Ureter (tissue), 1 donor: Measurements from ENCODE around the gene ZER1. TPM values are rescaled to one million over a fixed set of nuclear protein-coding genes. Genes with fewer than 3 reads are reported as not detected.
A peak's percentile ranks its signal among the peaks of the same experiment; 100 is the strongest.
"Not testable (repeated sequence)": the region's sequence is repeated elsewhere in the genome, so short reads cannot be mapped to it uniquely, and the experiment has no call there.

Experiments
- DNase-seq: peaks from one replicate; pipeline ENCODE4 v3.0.0-alpha.2; 2020; ENCODE audit warnings: low spot score
- total RNA-seq: library from RNA; stranded (reverse); gene quantifications from one replicate; pipeline ENCODE4 v1.2.4, GENCODE V29; 2023
- donor health status: DM: yes; HTN: yes; CAD: no.

ZER1 gene
- total RNA-seq, 1 donor from 2014 or later: 46.6 TPM

- DNase-seq: no peak
Observed at GRCh38 chr9:128715436-128715750, 56.3 kb downstream of the ZER1 start.

GRCh38 chr9:128714586-128715435 lies 56.9 kb downstream of the ZER1 start:
- DNase-seq: no peak

- DNase-seq: no peak
Observed at GRCh38 chr9:128713941-128714573, 57.7 kb downstream of the ZER1 start.

GRCh38 chr9:128713411-128713780 lies 58.3 kb downstream of the ZER1 start:
- DNase-seq: no peak

GRCh38 chr9:128712451-128713410 lies 59.0 kb downstream of the ZER1 start:
- no peak for DNase-seq

GRCh38 chr9:128707446-128707845 lies 64.3 kb downstream of the ZER1 start:
- DNase-seq: no peak

- DNase-seq: no peak
Observed at GRCh38 chr9:128706671-128707381, 64.9 kb downstream of the ZER1 start.

- no peak for DNase-seq
Observed at GRCh38 chr9:128706045-128706444, 65.7 kb downstream of the ZER1 start.

- no peak for DNase-seq
Observed at GRCh38 chr9:128705051-128705965, 66.4 kb downstream of the ZER1 start.

GRCh38 chr9:128704356-128704670 lies 67.4 kb downstream of the ZER1 start:
- no peak for DNase-seq

- DNase-seq: no peak
Observed at GRCh38 chr9:128703616-128704355, 67.9 kb downstream of the ZER1 start.

GRCh38 chr9:128702949-128703615 lies 68.6 kb downstream of the ZER1 start:
- no peak for DNase-seq

- DNase-seq: peak; percentile 82
Observed at GRCh38 chr9:128702445-128702948, 69.2 kb downstream of the ZER1 start, which contains the start of gene PKN3. TSS of gene PKN3 (plus strand) at chr9:128702503. CDS start at chr9:128702916, 413 bp downstream.

- DNase-seq: no peak
Observed at GRCh38 chr9:128701227-128701854, 70.4 kb downstream of the ZER1 start.

GRCh38 chr9:128699096-128699795 lies 72.5 kb downstream of the ZER1 start:
- not testable (repeated sequence) for DNase-seq

- no peak for DNase-seq
Observed at GRCh38 chr9:128696923-128697707, 74.6 kb downstream of the ZER1 start.

GRCh38 chr9:128694344-128694743 lies 77.4 kb downstream of the ZER1 start:
- no peak for DNase-seq
